LNCAP (cell line): ENCODE data around the gene ADD2.

Source experiments
- TF ChIP-seq, protein P1 (sequence below): fragments of 450-650 bp; IDR thresholded peaks from 2 replicates; pipeline ENCODE4 v1.5.1; 2017; ENCODE audit warnings: mild to moderate bottlenecking

Gene ADD2

DNA sequence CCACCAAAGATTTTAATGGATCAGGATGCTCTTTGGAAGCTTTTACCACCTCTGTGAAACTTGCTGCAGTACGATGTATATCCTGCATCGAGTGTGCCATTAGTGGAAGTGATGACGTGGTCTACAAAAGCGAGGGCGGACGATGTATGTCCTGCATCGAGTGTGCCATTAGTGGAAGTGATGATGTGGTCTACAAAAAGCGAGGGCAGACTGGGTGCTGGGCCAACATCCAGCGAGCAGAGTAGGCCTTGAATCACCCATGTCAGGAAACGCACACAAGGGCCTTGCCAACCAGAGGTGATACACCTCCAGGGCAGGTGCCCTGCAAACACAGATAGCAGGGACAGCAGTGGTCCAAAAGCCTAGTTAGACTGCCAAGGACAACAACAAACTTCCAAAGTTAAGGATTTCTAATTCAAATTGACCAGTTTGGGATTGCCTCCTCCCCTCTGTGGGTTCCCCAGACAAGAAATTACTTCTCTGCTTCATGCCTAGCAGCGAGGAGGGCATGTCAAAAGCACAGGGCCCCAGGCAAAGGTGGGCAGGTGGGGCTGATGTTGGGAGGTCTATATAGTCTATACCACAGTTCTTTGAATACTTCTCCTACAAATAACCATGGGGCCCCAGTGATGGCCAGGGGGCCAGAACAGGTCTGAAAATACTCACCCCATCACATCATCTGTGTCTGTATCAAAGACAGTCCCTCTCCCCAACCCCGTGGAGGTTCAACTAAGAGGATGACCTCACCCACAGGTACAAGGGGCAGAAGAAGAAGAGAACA lies 70.2 kb downstream of the ADD2 start:
- TF ChIP-seq, protein P1, sequence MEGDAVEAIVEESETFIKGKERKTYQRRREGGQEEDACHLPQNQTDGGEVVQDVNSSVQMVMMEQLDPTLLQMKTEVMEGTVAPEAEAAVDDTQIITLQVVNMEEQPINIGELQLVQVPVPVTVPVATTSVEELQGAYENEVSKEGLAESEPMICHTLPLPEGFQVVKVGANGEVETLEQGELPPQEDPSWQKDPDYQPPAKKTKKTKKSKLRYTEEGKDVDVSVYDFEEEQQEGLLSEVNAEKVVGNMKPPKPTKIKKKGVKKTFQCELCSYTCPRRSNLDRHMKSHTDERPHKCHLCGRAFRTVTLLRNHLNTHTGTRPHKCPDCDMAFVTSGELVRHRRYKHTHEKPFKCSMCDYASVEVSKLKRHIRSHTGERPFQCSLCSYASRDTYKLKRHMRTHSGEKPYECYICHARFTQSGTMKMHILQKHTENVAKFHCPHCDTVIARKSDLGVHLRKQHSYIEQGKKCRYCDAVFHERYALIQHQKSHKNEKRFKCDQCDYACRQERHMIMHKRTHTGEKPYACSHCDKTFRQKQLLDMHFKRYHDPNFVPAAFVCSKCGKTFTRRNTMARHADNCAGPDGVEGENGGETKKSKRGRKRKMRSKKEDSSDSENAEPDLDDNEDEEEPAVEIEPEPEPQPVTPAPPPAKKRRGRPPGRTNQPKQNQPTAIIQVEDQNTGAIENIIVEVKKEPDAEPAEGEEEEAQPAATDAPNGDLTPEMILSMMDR, result no peak

GRCh38 chr2:70696142-70696541 lies 71.9 kb downstream of the ADD2 start:
- TF ChIP-seq, protein P1, result no peak

DNA sequence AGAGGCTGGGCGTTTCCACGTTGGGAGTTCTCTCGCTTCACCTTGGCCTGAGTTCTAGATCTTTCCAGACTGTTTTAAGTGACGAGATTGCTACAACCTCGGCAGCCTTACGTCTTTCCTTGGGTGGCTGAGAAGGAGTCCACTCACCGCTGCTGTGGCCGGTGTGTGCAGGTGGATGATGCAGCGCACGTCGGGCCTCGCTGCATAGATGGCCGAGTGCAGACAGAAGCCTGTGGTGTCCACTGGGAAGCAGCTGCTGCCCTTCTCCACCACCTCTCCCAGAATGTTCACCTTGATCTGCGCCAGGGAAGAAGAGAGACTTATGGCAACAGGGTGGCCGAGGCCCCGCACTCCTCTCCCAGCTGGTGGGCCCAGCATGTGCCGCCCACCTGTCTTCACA lies 75.7 kb downstream of the ADD2 start:
- TF ChIP-seq, protein P1, result no peak

- TF ChIP-seq, protein P1, result no peak
These were observed 76.4 kb downstream of the ADD2 start for GRCh38 chr2:70691497-70692140.

DNA sequence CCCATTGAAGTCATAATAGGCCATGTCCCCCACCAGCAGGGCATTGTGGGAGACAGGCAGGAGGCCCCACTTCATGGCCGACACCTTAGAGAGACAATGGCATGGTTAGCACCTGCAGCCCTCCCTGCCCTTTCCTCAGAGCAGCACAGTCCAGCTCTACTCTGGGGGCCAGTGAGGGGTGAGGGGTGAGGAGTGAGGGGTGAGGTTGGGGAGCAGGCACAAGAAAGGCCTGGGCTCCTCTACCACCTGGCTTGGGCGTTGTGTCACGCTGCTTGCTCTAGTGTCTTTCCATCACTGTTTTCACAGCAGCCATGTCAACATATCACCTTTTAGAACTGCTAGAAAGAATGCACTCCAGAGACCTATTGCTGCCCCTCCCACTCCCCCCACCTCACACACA lies 77.2 kb downstream of the ADD2 start:
- TF ChIP-seq, protein P1, result no peak

GRCh38 chr2:70688427-70688826 lies 79.6 kb downstream of the ADD2 start:
- TF ChIP-seq, protein P1, result no peak

DNA sequence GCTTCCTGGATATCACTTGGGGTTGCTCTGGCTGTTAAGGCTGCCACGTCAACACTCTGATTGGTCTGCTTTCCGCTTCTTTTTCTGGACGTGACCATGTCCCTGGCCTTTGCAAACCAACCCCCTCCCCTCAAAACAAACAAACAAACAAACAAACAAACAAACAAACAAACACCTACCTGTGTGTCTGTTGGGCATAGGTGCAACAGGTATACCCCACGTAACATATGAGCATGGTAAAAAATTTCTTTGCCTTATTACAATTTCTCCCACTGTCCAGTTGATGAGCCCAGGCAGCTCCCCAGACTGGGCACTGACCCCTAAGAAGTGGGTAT lies 80.6 kb downstream of the ADD2 start:
- TF ChIP-seq, protein P1, result no peak
